A549 (cell line): ENCODE data around the gene TNFRSF13B.

ENCODE experiments used
- BCL3 ChIP-seq: fragments of >200 bp; sonication (Bioruptor Twin); formaldehyde crosslinking; IDR thresholded peaks from 3 replicates; pipeline ENCODE4 v1.6.1; 2016
- CBX2 ChIP-seq: fragments of 200-600 bp; sonication (generic); IDR thresholded peaks from 2 replicates; pipeline ENCODE4 v1.6.1; 2016; ENCODE audit warnings: low read depth, mild to moderate bottlenecking, borderline replicate concordance
- CHD4 ChIP-seq: fragments of 200-600 bp; sonication (generic); IDR thresholded peaks from 2 replicates; pipeline ENCODE4 v1.6.1; 2016; ENCODE audit warnings: antibody characterized with exemption, mild to moderate bottlenecking, borderline replicate concordance
- CTCF ChIP-seq: fragments of >200 bp; sonication (Bioruptor Twin); formaldehyde crosslinking; IDR thresholded peaks from 3 replicates; pipeline ENCODE4 v1.5.1; 2016
- EHMT2 ChIP-seq: fragments of 200-600 bp; sonication (generic); IDR thresholded peaks from 2 replicates; pipeline ENCODE4 v1.6.1; 2016; ENCODE audit warnings: antibody characterized with exemption, low read depth, mild to moderate bottlenecking, moderate library complexity
- EP300 ChIP-seq, 2 experiments: fragments of >200 bp; sonication (Bioruptor Twin); formaldehyde crosslinking; IDR thresholded peaks; 2 replicates in 1 of 2; 3 replicates in 1 of 2; pipeline ENCODE4 v1.6.1; 2016 to 2017
- FOSB ChIP-seq: fragments of 250-450 bp; sonication (Bioruptor Pico); IDR thresholded peaks from 2 replicates; pipeline ENCODE4 v1.5.0; 2020; ENCODE audit warnings: mild to moderate bottlenecking, moderate library complexity
- MAX ChIP-seq: IDR thresholded peaks from 2 replicates; pipeline ENCODE4 v1.6.1; 2012
- NR3C1 ChIP-seq: fragments of >200 bp; sonication (Bioruptor Twin); formaldehyde crosslinking; IDR thresholded peaks from 3 replicates; pipeline ENCODE4 v1.6.1; 2017
- POLR2A ChIP-seq: IDR thresholded peaks from 2 replicates; pipeline ENCODE4 v1.6.1; 2012; ENCODE audit warnings: mild to moderate bottlenecking, low read length
- POLR2AphosphoS2 ChIP-seq: conservative IDR thresholded peaks from 2 replicates; pipeline ENCODE4 v1.6.1; 2012; ENCODE audit warnings: low read length, improper control_type of control experiment, inconsistent platforms
- RCOR1 ChIP-seq: fragments of 150-350 bp; IDR thresholded peaks from 2 replicates; pipeline ENCODE4 v1.6.1; 2014; ENCODE audit warnings: antibody characterized with exemption, low read length, low read depth
- REST ChIP-seq: fragments of 200-600 bp; sonication (generic); IDR thresholded peaks from 2 replicates; pipeline ENCODE4 v1.6.1; 2016; ENCODE audit warnings: antibody characterized with exemption, mild to moderate bottlenecking, moderate library complexity
- SREBF2 ChIP-seq: fragments of 450-650 bp; IDR thresholded peaks from 2 replicates; pipeline ENCODE4 v1.6.1; 2014; ENCODE audit warnings: mild to moderate bottlenecking, moderate library complexity

- TF ChIP-seq POLR2A: no peak
- TF ChIP-seq SREBF2: no peak
- no peak for TF ChIP-seq MAX
- TF ChIP-seq CTCF: no peak
- TF ChIP-seq EP300 (IDR thresholded peaks at IDR 0.05): no peak
- no peak for TF ChIP-seq BCL3
- no peak for TF ChIP-seq RCOR1
- no peak for TF ChIP-seq CHD4
- TF ChIP-seq NR3C1: no peak
- TF ChIP-seq CBX2: no peak
- TF ChIP-seq REST: no peak
- no peak for TF ChIP-seq EHMT2
- TF ChIP-seq FOSB (CRISPR knock-in tag): no peak
- TF ChIP-seq POLR2AphosphoS2: no peak
These were observed 22.7 kb upstream of the TNFRSF13B start for GRCh38 chr17:16994631-16995030.
